GM13977 (cell line): ENCODE measurements around the gene GGACT.

Experiments used
- DNase-seq: peaks from one replicate; pipeline ENCODE4 v3.0.0; 2012; ENCODE audit warnings: low spot score
- in situ Hi-C: fragments of 300-500 bp; cut with MboI; formaldehyde crosslinking; loops from one replicate; pipeline ENCODE4 v1.12.0; 2022; ENCODE audit warnings: low sequenced_read_pairs, low pct_unique_long_range_greater_than_20kb, mixed read lengths, inconsistent platforms; ENCODE audit not compliant: unreplicated experiment
- TF ChIP-seq, protein P1 (sequence below): IDR thresholded peaks from 2 replicates; pipeline ENCODE4 v1.5.1; 2012; ENCODE audit warnings: mild to moderate bottlenecking, control low read depth; ENCODE audit not compliant: insufficient read depth; ENCODE audit errors: extremely low read depth, missing control alignments

GGACT gene

DNA sequence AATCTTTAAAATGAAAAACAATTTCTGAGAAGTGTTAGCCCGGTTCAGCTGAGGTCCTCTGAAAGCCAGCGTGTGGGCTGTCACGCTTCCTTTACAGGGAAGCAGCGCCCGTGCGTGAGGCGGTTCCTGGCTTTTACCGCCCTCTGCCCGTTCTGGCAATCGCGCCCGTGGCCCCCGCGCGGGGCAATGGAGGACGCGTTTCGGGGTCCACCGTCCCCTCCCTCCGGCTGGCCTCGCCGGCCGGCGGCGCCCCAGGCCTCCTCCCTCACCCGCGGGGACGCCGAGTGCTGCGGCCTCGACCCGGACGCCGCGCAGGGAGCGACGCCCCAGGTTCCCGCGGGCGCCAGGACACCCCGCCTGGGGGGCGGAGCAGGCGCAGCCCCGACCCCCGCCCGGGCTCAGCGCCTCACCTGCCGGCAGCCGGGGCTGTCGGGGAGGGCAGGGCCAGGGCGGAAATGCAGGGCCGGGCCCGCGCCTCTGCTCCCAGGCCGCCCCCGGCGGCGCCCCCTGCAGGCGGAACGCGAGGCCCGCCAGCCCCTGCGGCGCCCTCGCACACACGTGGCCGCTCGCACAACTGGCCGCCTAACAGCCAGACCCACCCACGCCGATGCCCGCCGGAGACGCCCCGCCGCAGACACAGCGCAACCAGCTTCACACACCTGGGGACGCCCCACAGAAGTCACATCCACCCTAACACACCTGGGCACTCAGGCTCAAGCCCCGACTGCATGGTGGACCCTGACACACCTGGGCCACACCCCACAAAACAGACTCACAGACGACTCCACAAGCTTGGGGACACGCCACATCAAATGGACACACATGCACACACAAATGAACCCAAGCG, at the start of gene GGACT:
GGACT (minus strand) TSS at position 459 of the 847 bp plus-strand sequence. CDS start 56,198 bp downstream, outside the sequence.
- in situ Hi-C loops, result loop anchor here (25.0 kb wide), 1 partner anchor 524 kb away; no protein-coding TSS in a partner anchor
- TF ChIP-seq, protein P1, sequence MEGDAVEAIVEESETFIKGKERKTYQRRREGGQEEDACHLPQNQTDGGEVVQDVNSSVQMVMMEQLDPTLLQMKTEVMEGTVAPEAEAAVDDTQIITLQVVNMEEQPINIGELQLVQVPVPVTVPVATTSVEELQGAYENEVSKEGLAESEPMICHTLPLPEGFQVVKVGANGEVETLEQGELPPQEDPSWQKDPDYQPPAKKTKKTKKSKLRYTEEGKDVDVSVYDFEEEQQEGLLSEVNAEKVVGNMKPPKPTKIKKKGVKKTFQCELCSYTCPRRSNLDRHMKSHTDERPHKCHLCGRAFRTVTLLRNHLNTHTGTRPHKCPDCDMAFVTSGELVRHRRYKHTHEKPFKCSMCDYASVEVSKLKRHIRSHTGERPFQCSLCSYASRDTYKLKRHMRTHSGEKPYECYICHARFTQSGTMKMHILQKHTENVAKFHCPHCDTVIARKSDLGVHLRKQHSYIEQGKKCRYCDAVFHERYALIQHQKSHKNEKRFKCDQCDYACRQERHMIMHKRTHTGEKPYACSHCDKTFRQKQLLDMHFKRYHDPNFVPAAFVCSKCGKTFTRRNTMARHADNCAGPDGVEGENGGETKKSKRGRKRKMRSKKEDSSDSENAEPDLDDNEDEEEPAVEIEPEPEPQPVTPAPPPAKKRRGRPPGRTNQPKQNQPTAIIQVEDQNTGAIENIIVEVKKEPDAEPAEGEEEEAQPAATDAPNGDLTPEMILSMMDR, result peak; percentile 95

DNA sequence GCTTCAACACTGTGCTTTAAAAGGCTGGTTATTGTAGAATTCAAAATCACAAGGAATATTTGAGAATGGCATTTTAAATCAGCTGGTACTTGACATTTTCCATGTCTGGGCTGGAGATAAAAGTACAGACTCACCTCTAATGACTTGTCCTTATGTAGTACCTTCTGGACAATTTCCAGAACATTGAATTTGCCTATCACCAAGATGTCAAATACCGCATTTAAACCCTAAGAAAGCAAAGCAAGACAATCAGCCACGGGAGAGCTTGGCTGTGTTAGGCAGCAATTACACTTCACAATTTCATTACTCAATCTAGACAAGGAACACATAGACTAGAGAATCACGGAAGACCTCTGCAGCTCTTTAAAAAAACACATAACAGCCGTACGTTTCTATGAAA, 49.2 kb upstream of the GGACT start:
- TF ChIP-seq, protein P1, result no peak
- DNase-seq, result no peak
- in situ Hi-C loops, result no loop called here

More for the DNA sequence above, at the start of gene GGACT:
- DNase-seq, result peak; percentile 94

DNA sequence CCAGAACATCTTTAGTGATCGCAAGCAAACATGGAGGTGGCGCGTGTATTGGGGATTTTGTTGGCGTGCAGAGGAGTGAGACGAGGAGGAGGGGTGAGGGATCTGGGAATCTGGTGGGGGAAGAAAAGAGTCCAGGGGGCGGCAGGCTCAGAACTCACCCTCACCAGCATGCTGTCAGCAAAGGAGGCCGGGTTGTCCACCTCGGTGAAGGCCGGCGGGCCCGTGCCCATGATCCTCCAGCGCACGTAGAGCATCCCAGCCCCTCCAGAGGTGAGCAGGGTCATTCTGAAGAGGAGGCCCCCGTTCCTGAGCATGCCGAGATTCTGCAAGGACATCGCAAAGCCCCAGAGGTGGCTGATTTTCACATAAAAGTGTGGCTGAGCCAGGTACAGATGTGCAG, 48.8 kb upstream of the GGACT start:
- no peak for DNase-seq
- in situ Hi-C loops, result no loop called here
- TF ChIP-seq, protein P1, result no peak

DNA sequence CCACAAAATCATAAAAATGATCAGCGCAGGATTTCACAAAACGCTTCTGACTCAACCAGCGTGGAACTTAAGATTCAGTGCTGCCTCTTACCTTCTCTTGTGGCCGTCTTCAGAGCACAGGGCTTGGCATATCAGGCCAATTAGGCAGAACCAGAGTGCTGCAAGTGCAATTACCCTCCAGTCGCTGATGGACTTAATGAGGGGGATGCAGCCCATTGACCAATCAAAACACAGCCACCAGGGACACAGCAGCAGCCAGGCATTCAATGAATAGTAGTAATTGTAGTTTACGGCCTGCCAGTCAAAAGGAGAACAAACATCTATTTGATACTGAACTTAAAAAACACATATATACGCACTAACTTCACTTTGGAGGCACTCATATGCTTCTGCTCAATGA, 47.9 kb upstream of the GGACT start:
- DNase-seq, result no peak
- in situ Hi-C loops, result no loop called here
- TF ChIP-seq, protein P1, result no peak

DNA sequence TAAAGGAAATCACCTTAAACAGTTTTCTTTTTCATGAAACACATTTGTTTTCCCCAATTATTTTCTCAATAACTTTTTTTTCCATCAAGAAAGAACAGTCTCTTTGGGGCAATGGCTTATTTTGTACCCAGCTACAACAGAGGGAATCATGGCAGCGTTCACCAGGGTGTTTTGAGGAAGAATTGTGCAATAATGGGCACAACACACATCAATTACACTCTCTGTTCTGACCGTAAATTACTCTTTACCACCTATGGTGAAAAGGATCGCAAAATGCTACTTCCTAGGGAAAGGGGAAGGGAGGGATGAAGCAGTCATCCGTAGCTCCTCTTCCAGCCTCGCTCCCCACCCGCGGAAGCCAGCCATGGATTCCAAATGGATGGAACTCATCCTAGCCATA, 47.4 kb upstream of the GGACT start:
- in situ Hi-C loops, result no loop called here

DNA sequence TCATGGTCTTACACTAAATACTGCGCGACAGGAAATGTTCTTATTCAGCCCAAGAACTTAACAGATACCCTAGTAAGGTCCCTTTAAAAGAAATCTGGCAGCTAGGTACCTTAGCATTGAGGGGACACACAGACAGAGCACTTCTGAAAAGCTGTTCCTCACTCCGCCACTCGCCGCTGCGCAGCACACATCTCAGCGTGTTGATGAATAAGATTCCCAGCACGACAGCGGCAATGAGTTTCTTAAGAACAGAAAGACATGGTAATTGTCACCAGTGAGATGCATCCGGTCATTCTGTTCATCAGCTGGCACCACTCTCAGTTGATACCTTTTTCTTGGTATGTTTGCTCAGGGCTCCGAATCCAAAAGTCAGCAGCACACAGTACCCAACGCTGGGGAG, 46.1 kb upstream of the GGACT start:
- TF ChIP-seq, protein P1, result no peak
- in situ Hi-C loops, result no loop called here
- no peak for DNase-seq

More for the DNA sequence above, 47.4 kb upstream of the GGACT start:
- TF ChIP-seq, protein P1, result no peak
- no peak for DNase-seq
